Germinal center (tissue), 1 donor: Measurements from ENCODE around the gene LIMK2.
"Not testable (repeated sequence)": the region's sequence is repeated elsewhere in the genome, so short reads cannot be mapped to it uniquely, and the experiment has no call there.

ENCODE experiments used
- DNase-seq: peaks from one replicate; pipeline ENCODE4 v3.0.0; 2012; ENCODE audit warnings: mixed read lengths, low spot score

The LIMK2 gene

DNA sequence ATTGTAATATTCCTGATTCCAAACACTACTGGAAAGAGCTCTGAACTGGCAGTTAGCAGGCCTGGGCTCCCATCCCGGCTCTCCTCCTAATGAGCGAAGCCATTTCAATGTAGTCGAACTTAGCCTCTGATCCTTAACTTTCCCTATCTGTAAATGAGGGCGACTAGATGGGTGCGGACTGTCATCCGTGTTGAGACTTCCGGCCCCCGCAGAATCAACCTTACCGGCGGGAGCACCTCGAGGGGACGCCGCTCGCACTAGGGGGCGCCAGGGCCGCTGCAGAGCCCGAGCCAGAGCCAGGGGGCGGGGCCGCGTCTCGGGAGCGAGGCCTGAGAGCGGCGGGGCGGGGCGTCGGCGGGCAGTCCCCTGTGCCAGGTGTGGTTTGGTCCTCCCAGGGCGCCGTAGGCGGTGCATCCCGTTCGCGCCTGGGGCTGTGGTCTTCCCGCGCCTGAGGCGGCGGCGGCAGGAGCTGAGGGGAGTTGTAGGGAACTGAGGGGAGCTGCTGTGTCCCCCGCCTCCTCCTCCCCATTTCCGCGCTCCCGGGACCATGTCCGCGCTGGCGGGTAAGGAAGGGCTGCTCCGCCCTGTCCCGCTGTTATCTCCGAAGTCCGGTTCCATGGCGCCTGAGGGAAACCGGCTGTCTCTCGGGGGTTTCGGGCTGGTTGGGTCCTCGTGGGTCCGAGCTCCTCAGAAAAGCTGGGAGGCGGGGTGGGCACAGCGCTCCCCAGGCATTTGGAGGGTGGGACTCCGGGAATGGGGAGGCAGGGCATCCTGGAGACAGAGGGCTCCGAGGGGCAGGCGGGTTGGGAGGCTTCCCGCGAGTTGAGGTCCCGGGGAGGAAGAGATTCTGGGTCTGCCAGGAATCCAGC, at the start of gene LIMK2:
Gene LIMK2, plus strand, starts transcription at position 437 of the 869 bp plus-strand sequence. Its CDS starts 111 bp downstream, at position 548.
- peak; percentile 97 for DNase-seq

DNA sequence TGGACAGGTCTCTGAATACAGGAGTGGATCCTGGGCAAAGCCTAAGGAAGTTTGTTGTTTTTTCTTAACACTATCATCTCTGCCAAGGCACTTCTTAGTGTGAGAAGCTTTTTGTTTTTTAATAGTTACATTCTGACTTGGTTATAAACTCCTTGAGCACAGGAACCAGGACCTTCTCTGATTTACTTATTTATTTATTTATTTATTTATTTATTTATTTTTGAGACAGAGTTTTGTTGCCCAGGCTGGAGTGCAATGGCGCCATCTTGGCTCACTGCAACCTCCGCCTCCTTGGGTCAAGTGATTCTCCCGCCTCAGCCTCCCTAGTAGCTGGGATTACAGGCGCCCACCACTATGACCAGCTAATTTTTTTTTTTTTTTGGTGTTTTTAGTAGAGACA, 41.1 kb upstream of the LIMK2 start:
- DNase-seq, result no peak

DNA sequence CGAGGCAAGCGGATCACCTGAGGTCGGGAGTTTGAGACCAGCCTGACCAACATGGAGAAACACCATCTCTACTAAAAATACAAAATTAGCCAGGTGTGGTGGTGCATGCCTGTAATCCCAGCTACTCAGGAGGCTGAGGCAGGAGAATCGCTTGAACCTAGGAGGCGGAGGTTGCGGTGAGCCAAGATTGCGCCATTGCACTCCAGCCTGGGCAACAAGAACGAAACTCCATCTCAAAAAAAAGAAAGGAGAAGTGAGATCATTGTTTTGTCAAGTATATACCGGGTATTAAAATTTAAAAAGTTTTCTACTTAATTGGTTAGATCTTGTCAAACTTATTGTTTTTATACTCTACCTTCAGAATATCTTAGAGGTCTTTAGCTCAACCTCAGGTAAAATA, 40.4 kb upstream of the LIMK2 start:
- not testable (repeated sequence) for DNase-seq

DNA sequence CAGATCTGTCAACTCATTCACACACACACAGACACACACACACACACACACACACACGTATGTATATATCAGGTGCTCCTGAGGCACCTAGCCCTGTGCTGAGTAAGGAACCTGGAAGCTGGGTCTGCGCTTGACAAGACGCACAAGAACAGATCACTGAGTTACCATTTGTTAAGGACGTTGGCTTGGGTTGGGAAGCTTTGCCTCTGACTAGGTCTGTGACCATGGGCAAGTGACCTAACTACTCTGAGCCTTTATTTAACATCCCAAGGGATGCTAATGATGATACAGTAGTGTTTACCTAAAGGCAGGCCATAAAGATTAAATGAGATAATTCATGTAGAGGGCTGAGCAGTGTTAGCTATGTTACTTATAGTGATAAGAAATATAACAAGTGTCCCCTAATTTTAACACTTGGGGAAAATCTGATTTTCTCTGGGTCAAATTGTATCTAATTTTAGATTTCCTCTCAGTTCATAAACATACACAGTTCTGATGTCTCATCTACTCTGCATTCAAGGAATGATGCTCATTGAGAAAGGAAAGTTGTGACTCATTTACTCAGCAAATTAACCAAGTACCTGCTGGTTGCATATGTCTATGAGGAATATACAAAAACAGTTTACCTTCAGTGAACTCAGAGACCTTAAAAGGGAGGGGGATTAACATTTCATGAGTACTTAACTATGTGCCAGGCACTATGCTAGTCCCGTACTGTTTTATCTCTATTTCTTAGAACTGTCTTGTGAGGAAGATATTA, 38.5 kb upstream of the LIMK2 start:
- no peak for DNase-seq

DNA sequence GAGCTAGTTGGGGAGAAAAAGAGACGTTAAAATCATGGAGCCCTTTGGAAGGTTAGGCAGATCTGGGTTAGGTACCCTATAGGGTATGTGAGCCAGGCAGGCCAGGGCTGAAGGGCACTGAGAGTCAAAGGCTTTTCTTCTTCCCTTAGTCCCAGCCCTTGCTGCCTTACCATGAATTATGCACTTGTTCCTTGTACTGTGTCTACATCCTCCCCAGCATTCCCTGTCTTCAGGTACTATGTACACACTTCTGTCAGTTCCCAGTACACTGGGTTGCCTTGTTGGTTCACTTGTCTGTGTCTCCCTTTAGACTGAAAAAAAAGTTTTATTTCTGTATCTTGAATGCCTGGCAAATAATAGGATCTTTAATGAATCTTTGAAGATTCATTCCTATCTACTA, 35.2 kb upstream of the LIMK2 start:
- DNase-seq, result no peak

DNA sequence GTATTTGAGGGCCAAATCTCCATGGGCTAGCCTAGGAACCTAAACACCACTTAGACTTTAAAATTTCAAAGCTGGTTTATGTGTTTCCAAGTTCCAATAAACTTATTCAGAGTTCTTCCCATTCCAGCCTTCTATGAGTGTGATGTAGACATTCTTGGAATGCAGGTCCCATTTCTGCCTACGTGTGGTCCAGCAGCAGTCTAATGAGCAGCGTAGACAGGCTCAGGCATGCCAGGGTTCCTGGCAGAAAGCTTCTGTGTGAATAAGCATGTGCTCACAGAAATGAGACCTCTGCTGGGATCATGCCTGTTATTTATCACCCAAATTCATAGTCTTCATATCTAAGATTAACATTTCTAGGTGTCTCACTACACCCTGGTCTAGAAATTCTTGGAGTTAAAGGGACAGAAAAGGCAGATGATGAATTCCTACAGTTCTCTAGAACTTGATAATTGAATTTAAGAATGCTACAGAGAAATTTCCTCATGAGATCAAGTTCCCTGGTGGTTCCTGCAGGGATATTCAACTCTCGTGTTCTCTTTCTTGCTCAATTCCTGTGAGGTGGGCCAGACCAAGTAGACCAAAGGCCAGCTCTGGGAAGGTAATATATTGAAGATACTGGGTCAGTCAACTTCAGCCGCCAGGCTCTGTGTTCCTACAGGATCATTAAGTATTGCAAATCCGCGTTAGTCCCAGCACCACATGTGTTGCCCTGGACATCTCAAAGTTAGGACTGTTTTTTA, 34.5 kb upstream of the LIMK2 start:
- no peak for DNase-seq

DNA sequence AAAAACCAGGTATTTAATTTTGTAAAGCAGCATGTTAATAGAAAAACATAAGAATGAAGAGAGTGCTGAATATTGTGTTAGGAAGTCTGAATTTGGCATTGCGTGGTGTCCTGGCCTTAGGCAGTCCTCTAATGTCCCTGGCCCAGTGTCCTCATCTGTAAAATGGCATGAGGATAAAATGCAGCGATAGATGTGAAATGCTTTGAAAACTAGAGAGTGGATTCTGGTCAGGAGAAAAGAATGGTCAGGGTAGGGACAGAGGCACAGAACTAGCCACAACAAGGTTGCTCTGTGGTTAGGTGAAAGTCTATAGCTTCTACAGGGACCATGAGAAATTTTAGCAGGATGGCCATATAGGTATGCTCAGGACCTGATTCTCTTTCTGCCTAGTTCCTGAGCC, 33.2 kb upstream of the LIMK2 start:
- DNase-seq, result no peak

DNA sequence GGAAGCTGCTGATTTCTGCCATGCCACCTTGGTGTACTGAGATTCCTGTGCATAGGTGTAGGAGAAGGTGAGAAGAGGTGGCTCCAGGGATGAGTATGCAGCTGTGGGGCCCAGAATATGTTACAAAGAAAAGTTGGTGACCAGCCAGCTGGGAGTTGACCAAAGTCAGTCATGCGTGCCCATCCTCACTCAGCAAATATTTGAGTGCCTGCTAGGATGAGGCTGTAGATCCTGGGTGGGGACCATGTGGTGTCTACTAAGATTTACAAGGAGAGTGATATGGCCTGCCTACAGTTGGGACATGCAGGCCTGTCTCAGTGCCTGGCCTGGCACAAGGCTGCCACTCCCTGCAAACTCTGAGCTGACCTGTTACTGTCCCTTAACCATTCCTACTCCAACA, 32.8 kb upstream of the LIMK2 start:
- no peak for DNase-seq

DNA sequence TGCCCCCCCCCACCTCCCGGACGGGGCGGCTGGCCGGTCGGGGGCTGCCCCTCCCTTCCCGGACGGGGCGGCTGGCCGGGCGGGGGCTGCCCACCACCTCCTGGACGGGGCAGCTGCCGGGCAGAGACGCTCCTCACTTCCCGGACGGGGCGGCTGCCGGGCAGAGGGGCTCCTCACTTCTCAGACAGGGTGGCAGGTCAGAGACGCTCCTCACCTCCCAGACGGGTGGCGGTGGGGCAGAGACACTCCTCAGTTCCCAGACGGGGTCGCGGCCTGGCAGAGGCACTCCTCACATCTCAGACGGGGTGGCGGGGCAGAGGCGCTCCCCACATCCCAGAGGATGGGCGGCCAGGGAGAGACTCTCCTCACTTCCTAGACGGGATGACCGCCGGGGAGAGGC, 28.1 kb upstream of the LIMK2 start:
- DNase-seq, result no peak

DNA sequence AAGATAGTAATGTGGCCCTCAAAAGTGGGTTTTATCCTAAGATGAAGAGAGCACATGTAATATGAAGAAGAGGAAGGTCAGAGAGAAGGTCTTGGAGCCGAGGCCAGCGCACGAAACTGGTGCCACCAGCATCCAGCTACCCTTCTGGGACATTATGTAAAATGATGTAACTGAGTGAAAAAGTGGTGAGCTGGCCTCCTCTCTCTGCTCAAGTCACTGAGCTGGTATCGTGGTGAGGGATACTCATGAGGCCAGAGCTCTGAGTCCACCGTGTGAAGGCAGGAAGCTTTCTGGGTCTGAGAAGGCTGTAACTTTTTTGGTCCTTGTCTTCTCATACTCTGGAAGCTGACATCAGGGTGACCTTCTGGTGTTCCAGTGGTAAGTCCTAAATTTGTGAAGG, 27.0 kb upstream of the LIMK2 start:
- DNase-seq, result no peak

DNA sequence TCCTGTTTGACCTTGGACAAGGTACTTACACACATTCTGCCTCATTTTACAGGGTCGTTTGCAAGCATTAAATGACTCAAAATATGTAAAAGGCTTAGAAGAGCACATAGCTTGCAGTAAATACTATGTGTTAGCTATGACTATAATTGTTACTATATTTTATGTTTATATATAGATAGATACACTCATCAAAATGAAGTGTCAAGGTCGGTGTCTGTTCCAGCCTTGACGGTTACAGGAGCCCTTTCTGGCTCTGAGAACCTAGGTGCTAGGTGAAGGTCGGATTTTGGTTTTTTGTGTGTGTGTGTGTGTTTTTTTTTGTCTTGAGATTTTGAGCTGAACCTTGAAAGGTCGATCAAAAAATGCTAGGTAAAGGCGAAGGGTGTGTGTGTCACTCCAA, 24.5 kb upstream of the LIMK2 start:
- no peak for DNase-seq

DNA sequence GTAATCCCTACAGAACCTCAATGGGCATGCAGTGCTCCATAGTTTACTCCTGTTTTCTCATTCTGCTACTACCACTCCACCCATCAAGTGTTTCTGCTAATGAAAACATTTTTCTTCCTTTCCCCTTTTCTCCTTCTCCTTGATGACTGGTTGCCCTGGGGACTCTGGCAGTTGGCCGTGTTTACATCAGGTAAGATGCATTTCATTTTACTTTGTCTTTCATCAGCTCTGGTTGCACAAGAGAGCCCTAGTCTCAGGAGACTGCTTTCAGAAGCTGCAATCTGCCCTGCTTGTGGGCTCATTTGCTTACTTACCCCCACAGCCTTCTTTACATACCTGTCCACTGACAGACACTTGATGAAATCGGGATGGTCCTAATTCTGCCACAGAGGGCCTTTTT, 19.6 kb upstream of the LIMK2 start:
- no peak for DNase-seq

DNA sequence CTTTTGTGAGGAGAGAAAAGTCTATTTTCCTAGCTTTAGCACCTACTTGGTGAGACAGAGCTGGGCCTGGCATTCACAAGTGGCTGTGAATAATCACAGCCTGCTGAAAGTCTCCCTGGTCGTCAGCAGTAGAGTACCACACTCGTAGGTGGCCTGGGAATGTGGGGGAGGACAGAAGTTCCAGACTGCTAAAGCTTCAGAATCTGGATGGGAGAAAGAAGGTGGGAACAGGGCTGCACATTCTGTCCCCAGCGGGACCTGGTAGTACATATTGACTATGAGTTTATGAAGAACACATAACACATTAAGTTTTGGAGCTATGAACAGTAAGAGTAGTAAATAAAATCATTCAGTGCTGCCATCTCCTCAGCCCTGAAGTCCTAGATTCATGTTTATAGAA, 19.0 kb upstream of the LIMK2 start:
- DNase-seq, result no peak

DNA sequence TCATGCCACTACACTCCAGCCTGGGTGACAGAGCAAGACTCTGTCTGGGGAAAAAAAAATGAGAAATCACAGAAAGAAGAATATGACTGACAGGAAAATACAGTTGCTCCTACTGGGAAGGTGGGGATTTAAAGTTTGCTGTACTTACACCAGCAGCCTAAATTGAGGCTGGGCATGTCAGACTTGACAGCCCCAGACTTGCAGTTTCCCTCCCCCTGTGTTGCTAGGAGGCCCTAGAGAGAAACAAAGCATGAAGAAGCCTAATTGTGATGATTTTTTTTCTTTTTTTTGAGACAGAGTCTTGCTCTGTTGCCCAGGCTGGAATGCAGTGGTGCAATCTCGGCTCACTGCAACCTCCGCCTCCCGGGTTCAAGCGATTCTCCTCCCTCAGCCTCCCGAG, 17.4 kb upstream of the LIMK2 start:
- not testable (repeated sequence) for DNase-seq

DNA sequence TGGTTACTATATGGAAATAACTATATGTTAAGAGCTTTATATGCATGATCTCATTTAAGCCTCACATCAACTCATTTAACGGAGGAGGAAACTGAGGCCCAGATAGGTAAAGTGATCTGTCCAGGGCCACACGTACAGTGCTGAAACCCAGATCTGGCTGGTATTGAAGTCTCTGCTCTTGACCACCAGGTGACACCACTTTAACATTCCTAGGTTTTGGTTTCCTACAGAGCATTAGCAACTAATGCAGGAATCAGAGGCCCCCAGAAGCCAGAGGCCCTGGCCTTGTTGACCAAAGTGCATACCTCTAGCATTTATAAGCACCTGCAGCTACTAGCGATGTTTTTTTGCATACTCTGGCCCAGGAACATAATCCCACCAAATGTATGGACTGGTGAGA, 12.9 kb upstream of the LIMK2 start:
- no peak for DNase-seq

DNA sequence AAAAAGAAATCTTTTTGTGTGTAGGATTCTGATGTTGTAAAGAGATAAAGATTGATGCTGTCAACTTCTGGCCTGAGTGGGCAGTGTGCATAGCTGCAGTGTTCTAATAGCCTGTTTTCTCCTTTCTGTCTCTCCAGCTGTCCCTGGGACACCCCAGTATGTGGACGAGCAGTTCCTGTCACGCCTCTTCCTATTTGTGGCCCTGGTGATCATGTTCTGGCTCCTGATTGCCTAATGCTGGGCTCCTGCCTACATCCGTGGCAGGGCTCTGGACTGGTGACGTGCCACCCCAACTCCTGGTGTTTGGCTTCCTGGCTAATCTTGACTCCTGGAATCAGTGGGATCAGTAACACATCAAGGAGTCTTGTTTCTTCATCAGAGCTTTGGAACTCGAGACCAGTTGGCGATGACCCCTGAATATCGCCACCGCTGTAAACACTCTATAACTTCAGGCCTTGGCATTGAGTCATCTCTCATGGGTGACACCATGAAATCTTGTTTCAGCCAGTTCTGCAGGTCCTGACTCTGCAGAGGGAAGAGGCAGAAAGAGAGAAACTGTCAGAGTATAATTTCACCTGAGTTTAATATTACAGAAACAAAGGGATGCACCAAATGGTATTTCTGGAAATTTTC, 7.6 kb upstream of the LIMK2 start:
- DNase-seq, result not testable (repeated sequence)

DNA sequence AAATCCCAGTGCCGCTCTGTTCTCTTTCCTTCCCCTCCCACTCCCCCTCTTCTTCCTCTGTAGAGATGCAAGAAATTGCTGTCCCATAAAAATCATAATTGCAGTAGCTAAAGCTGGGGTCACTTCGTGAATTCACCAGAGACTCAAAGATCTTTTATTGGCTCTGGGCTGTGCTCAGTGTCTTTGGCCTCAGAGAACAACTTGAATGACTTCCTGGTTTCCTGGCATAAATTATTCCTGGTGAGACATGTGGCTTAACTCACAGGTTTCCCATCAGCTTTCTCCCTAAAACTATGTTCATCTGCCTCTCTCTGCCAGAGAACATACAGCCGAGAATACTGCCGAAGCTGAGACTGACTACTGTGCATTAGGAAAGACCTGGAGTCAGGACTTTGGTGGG, 7.0 kb upstream of the LIMK2 start:
- not testable (repeated sequence) for DNase-seq

DNA sequence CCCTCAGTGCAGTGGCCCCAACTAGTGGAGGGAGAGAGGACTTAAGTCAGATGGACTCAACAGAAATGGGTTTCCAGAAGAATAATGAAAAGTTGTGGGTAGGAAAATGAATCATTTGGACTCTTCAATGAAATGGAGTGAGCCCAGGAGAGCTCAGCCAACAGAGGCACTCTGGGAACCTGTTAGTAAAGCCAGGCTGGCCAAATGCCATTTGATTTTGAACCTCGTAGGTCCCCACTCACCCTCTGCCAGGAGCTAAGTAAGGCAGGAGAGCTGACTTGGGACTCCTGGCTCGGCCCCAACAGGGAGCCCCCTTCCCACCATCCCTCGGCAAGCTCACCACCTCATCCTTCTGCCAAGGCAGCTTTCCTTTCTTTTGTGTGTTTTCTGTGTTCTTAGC, 5.6 kb upstream of the LIMK2 start:
- not testable (repeated sequence) for DNase-seq

DNA sequence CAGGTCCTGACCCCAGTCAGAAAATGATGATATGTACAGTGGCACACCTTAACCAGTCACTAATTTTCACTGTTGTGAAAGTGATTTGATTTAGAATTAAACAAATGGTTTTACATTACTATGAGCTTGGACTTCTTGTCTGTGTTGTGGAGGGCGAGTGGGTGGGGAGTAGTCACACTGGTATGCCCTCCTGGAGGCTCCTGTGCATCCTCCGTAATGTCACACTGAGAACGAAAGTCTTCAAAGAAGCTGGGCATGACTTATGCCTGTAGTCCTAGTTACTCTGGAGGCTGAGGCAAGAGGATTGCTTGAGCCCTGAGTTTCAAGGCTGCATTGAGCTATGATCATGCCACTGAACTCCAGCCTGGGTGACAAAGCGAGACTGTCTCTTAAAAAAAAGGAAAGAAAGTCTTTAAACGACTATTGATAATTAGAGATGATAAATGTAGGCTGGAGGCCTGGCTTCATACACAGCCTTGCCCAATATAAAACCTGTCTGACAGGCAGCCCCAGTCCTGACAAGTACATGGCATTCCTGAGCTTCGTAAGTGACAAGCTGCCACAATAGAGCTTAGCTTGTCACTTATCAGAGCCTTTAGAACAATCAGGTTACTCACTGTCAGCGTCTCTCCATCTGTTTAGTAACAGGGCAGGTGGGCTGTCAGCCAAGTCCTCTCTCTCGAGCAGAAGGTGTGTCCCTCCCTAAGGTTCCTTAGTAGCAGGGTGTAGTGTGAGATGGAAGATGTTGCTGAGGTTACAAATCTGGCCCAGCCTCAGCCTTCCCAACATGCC, 5.0 kb upstream of the LIMK2 start:
- no peak for DNase-seq

DNA sequence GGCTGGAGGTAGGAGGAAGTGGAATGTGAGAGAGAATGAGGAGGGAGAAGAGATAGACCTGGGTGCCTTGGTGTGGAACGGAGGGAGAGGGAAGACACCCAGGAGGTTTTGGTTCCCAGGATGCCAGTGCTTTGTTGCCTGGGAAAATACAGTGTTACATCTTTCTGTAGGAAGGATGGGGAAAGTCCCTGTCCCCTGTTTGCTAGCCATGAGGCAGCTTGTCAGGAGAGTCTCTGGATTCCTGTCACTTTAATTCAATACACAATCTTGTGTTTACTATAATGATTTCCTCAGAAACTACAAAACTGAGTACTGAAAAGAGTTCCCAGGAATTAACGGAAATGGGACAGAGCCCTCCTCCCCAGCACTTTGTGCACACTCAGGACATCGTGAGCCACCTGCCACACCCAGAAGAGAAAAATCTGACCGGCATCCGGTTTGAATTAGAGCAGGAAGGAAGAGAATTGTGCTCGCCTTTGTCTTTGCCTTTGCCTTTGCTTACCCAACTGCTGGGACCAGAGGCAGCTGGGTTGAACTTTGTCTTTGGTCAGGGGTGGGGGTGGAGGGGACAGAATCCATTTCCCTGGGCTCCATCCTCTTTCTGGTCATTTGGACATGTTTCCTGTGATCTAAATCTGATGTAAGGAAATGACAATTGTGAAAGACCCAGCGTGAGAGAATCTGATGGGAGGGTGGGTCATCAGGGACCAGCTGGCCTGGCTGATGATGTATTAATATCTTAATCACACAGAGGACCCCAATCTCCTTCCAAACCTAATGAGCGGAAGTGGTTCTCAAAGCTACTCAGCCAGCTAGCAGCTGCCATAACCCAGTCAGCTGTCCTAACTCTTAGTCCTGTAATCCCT, 1.3 kb upstream of the LIMK2 start:
- DNase-seq, result no peak
